ENCODE measurements around the gene IMPG1.
A peak's percentile ranks its signal among the peaks of the same experiment; 100 is the strongest.

The IMPG1 gene

DNA sequence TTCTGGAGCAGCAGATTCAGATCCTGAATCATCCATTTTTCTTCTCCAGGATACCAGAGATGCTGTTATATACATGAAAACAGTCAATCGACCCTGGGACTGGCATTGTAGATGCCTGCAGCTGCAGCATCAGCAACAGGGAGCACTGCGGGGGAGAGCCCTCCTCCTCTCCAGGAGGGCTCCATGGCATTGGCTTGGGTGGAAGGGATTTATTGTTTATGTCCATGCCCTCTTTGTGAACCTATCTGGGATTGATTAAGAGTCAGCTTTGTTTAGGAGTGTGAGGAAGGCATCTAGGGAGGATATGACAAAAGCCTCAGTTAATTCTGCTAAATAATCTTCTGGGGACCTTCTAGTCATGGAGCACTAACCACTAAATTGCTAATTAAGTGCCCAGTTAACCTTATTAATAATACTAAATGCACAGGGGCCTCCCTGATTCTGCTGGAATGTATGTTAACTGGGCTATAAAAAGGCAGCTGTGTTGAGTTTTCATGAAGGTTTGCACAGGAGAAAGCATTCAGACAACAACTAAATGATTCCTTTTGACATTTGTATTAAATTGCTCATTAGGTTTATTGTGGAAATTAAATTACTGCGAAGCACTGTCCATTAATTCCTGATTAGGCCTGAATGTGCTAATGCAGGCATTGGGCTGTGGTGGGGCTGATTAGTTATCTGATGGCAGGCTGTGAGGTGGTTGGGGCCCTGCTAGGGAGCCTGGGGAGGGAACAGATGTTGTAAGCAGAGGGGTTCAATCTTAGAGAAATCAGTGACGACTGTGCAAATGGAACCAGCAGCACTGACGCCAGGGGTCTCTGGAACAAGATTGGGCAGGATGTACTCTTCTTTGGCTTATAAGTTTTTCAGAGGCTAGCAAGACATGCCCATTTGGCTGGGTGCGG, 57.6 kb downstream of the IMPG1 start:
- peak overlapping the region; percentile 31 for H3K14ac ChIP-seq (ENCODE audit: low read length)
- peaks cover 0 to 9% of the 10 kb centered on the region in 2 donors for H3K4me1 ChIP-seq (ENCODE audit: control insufficient read depth in 2 of 2, insufficient read depth in 1 of 2, low read depth in 1 of 2, low read length in 2 of 2)
- no peak overlapping the region for H4K91ac ChIP-seq (ENCODE audit: low read depth, low read length, poor library complexity)
- no peak overlapping the region for H3K4me2 ChIP-seq (ENCODE audit: insufficient read depth, low read length, poor library complexity, severe bottlenecking)
- H4K8ac ChIP-seq (ENCODE audit: low read depth, low read length), result no peak overlapping the region
- H2BK5ac ChIP-seq (ENCODE audit: low read length), result no peak overlapping the region
- DNase-seq (ENCODE audit: low spot score), result peak; percentile 21
- H2AFZ ChIP-seq (ENCODE audit: low read length), result no peak overlapping the region
- H3K9me3 ChIP-seq (replicated peaks in 1 of 2; ENCODE audit: control insufficient read depth in 2 of 2, insufficient read depth in 1 of 2, low read depth in 1 of 2, low read length in 2 of 2), result peaks cover 0 to 2% of the 10 kb centered on the region in 2 donors
- no peak overlapping the region for H3K9ac ChIP-seq (ENCODE audit: low read depth, low read length, poor library complexity)
- H2BK120ac ChIP-seq (ENCODE audit: low read depth, low read length), result no peak overlapping the region
- H3K23ac ChIP-seq (ENCODE audit: low read depth, low read length, poor library complexity), result no peak overlapping the region
- no peak overlapping the region for H3K4ac ChIP-seq (ENCODE audit: low read length)
- H2BK15ac ChIP-seq (ENCODE audit: low read length), result no peak overlapping the region
- no peak overlapping the region for H2AK5ac ChIP-seq (ENCODE audit: low read depth, low read length)
- no peaks in the 10 kb centered on the region for H3K79me1 ChIP-seq (ENCODE audit: low read depth, low read length)
- WGBS, 2 donors (ENCODE audit: extremely low coverage in 2 of 2, insufficient read length in 2 of 2, insufficient replicate concordance in 1 of 2), result no CpG with 5 or more reads among the region's 6 CpGs
- no peak overlapping the region for H3K4me3 ChIP-seq (ENCODE audit: low read length in 2 of 2)
- peak overlapping the region; percentile 78 for H3K27ac ChIP-seq (replicated peaks; ENCODE audit: low read length)
- no peaks in the 10 kb centered on the region for H3K36me3 ChIP-seq (replicated peaks in 1 of 2; ENCODE audit: control insufficient read depth in 2 of 2, insufficient read depth in 2 of 2, low read length in 2 of 2)
- H3K18ac ChIP-seq (ENCODE audit: low read length), result peak overlapping the region; percentile 52
- H2BK12ac ChIP-seq (ENCODE audit: low read length), result no peak overlapping the region
- no peaks in the 10 kb centered on the region for H3K27me3 ChIP-seq (ENCODE audit: control insufficient read depth in 3 of 3, insufficient read depth in 3 of 3, low read depth in 1 of 3, low read length in 3 of 3)

- H3K4me2 ChIP-seq (ENCODE audit: insufficient read depth, low read length, poor library complexity, severe bottlenecking), result no peak overlapping the region
- H3K36me3 ChIP-seq (replicated peaks in 1 of 2; ENCODE audit: control insufficient read depth in 2 of 2, insufficient read depth in 2 of 2, low read length in 2 of 2), result no peaks in the 10 kb centered on the region
- no peak overlapping the region for H3K27ac ChIP-seq (replicated peaks; ENCODE audit: low read length)
- H3K27me3 ChIP-seq (ENCODE audit: control insufficient read depth in 3 of 3, insufficient read depth in 3 of 3, low read depth in 1 of 3, low read length in 3 of 3), result no peaks in the 10 kb centered on the region
- H3K4ac ChIP-seq (ENCODE audit: low read length), result no peak overlapping the region
- no peak overlapping the region for H4K8ac ChIP-seq (ENCODE audit: low read depth, low read length)
- H2BK12ac ChIP-seq (ENCODE audit: low read length), result no peak overlapping the region
- no CpG with 5 or more reads among the region's 2 CpGs for WGBS, 2 donors (ENCODE audit: extremely low coverage in 2 of 2, insufficient read length in 2 of 2, insufficient replicate concordance in 1 of 2)
- H4K91ac ChIP-seq (ENCODE audit: low read depth, low read length, poor library complexity), result no peak overlapping the region
- no peak overlapping the region for H2AFZ ChIP-seq (ENCODE audit: low read length)
- no peak overlapping the region for H2BK5ac ChIP-seq (ENCODE audit: low read length)
- DNase-seq (ENCODE audit: low spot score), result no peak
- H3K9ac ChIP-seq (ENCODE audit: low read depth, low read length, poor library complexity), result no peak overlapping the region
- no peak overlapping the region for H3K4me3 ChIP-seq (ENCODE audit: low read length in 2 of 2)
- no peak overlapping the region for H2AK5ac ChIP-seq (ENCODE audit: low read depth, low read length)
- H2BK120ac ChIP-seq (ENCODE audit: low read depth, low read length), result no peak overlapping the region
- no peak overlapping the region for H3K18ac ChIP-seq (ENCODE audit: low read length)
- H3K4me1 ChIP-seq (ENCODE audit: control insufficient read depth in 2 of 2, insufficient read depth in 1 of 2, low read depth in 1 of 2, low read length in 2 of 2), result no peaks in the 10 kb centered on the region
- no peaks in the 10 kb centered on the region for H3K79me1 ChIP-seq (ENCODE audit: low read depth, low read length)
- no peak overlapping the region for H2BK15ac ChIP-seq (ENCODE audit: low read length)
- H3K23ac ChIP-seq (ENCODE audit: low read depth, low read length, poor library complexity), result no peak overlapping the region
- H3K9me3 ChIP-seq (replicated peaks in 1 of 2; ENCODE audit: control insufficient read depth in 2 of 2, insufficient read depth in 1 of 2, low read depth in 1 of 2, low read length in 2 of 2), result no peaks in the 10 kb centered on the region
- H3K14ac ChIP-seq (ENCODE audit: low read length), result no peak overlapping the region
Observed at GRCh38 chr6:76004202-76004601, 68.3 kb downstream of the IMPG1 start.

GRCh38 chr6:76003686-76004085, 68.8 kb downstream of the IMPG1 start:
- Histone ChIP-seq H2AFZ (ENCODE audit: low read length) (no peak overlapping the region), H2BK15ac (ENCODE audit: low read length) (no peak overlapping the region), H3K14ac (ENCODE audit: low read length) (no peak overlapping the region), H2AK5ac (ENCODE audit: low read depth, low read length) (no peak overlapping the region), H4K91ac (ENCODE audit: low read depth, low read length, poor library complexity) (no peak overlapping the region), H3K79me1 (ENCODE audit: low read depth, low read length) (no peaks in the 10 kb centered on the region), H3K4ac (ENCODE audit: low read length) (no peak overlapping the region), H3K27ac (replicated peaks; ENCODE audit: low read length) (no peak overlapping the region), H3K9ac (ENCODE audit: low read depth, low read length, poor library complexity) (no peak overlapping the region), H3K18ac (ENCODE audit: low read length) (no peak overlapping the region), H2BK120ac (ENCODE audit: low read depth, low read length) (no peak overlapping the region), H2BK12ac (ENCODE audit: low read length) (no peak overlapping the region), H3K27me3 (ENCODE audit: control insufficient read depth in 3 of 3, insufficient read depth in 3 of 3, low read depth in 1 of 3, low read length in 3 of 3) (no peaks in the 10 kb centered on the region), H3K9me3 (replicated peaks in 1 of 2; ENCODE audit: control insufficient read depth in 2 of 2, insufficient read depth in 1 of 2, low read depth in 1 of 2, low read length in 2 of 2) (no peaks in the 10 kb centered on the region), H2BK5ac (ENCODE audit: low read length) (no peak overlapping the region), H3K4me2 (ENCODE audit: insufficient read depth, low read length, poor library complexity, severe bottlenecking) (no peak overlapping the region), H3K4me1 (ENCODE audit: control insufficient read depth in 2 of 2, insufficient read depth in 1 of 2, low read depth in 1 of 2, low read length in 2 of 2) (no peaks in the 10 kb centered on the region), H3K23ac (ENCODE audit: low read depth, low read length, poor library complexity) (no peak overlapping the region), H3K36me3 (replicated peaks in 1 of 2; ENCODE audit: control insufficient read depth in 2 of 2, insufficient read depth in 2 of 2, low read length in 2 of 2) (no peaks in the 10 kb centered on the region), H4K8ac (ENCODE audit: low read depth, low read length) (no peak overlapping the region), H3K4me3 (ENCODE audit: low read length in 2 of 2) (no peak overlapping the region)
- no CpG with 5 or more reads among the region's 2 CpGs for WGBS, 2 donors (ENCODE audit: extremely low coverage in 2 of 2, insufficient read length in 2 of 2, insufficient replicate concordance in 1 of 2)
- DNase-seq (ENCODE audit: low spot score), result no peak

DNA sequence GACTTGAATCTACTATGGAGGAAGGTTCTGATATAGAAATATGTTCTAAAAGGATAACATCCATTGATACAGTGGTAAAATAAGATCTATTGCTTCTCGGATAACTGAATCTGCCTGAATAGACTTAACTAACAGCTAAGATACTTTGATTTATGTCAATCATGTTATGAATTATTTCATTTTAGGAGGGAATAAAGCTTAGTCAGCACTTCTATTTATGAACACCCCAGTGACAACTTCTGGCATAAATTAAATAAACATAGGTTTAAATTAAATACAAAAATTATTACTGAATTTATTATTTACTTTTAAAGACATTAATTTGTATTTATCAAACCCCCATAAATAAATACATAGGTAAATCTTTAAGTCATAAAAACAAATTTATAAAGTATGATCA, 69.3 kb downstream of the IMPG1 start:
- WGBS, 2 donors (ENCODE audit: extremely low coverage in 2 of 2, insufficient read length in 2 of 2, insufficient replicate concordance in 1 of 2), result no CpG with 5 or more reads among the region's 1 CpG
- no peak overlapping the region for H2BK12ac ChIP-seq (ENCODE audit: low read length)
- no peaks in the 10 kb centered on the region for H3K27me3 ChIP-seq (ENCODE audit: control insufficient read depth in 3 of 3, insufficient read depth in 3 of 3, low read depth in 1 of 3, low read length in 3 of 3)
- H4K91ac ChIP-seq (ENCODE audit: low read depth, low read length, poor library complexity), result no peak overlapping the region
- H4K8ac ChIP-seq (ENCODE audit: low read depth, low read length), result no peak overlapping the region
- no peak overlapping the region for H2AFZ ChIP-seq (ENCODE audit: low read length)
- H3K9ac ChIP-seq (ENCODE audit: low read depth, low read length, poor library complexity), result no peak overlapping the region
- H3K4me1 ChIP-seq (ENCODE audit: control insufficient read depth in 2 of 2, insufficient read depth in 1 of 2, low read depth in 1 of 2, low read length in 2 of 2), result no peaks in the 10 kb centered on the region
- no peaks in the 10 kb centered on the region for H3K9me3 ChIP-seq (replicated peaks in 1 of 2; ENCODE audit: control insufficient read depth in 2 of 2, insufficient read depth in 1 of 2, low read depth in 1 of 2, low read length in 2 of 2)
- no peak overlapping the region for H2BK15ac ChIP-seq (ENCODE audit: low read length)
- no peak overlapping the region for H3K14ac ChIP-seq (ENCODE audit: low read length)
- H3K4me3 ChIP-seq (ENCODE audit: low read length in 2 of 2), result no peak overlapping the region
- no peak overlapping the region for H3K4ac ChIP-seq (ENCODE audit: low read length)
- no peaks in the 10 kb centered on the region for H3K79me1 ChIP-seq (ENCODE audit: low read depth, low read length)
- DNase-seq (ENCODE audit: low spot score), result no peak
- no peak overlapping the region for H2BK120ac ChIP-seq (ENCODE audit: low read depth, low read length)
- H3K4me2 ChIP-seq (ENCODE audit: insufficient read depth, low read length, poor library complexity, severe bottlenecking), result no peak overlapping the region
- H3K23ac ChIP-seq (ENCODE audit: low read depth, low read length, poor library complexity), result no peak overlapping the region
- H3K27ac ChIP-seq (replicated peaks; ENCODE audit: low read length), result no peak overlapping the region
- no peak overlapping the region for H2AK5ac ChIP-seq (ENCODE audit: low read depth, low read length)
- no peak overlapping the region for H3K18ac ChIP-seq (ENCODE audit: low read length)
- H2BK5ac ChIP-seq (ENCODE audit: low read length), result no peak overlapping the region
- no peaks in the 10 kb centered on the region for H3K36me3 ChIP-seq (replicated peaks in 1 of 2; ENCODE audit: control insufficient read depth in 2 of 2, insufficient read depth in 2 of 2, low read length in 2 of 2)
